Sigmoid colon (tissue), 7 donors: ENCODE measurements around the gene MAP3K21. TPM values are rescaled to one million over a fixed set of nuclear protein-coding genes. Genes with fewer than 3 reads are reported as not detected.

Experiments used
- DNase-seq: peaks from one replicate; pipeline ENCODE4 v3.0.0-alpha.2; 2019
- H3K27ac ChIP-seq, 4 donors: fragments of 200-600 bp; sonication (generic); one replicate each; pipeline ENCODE4 v1.5.1; 2016 to 2019; ENCODE audit warnings: mild to moderate bottlenecking in 1 of 4
- H3K27me3 ChIP-seq, 3 donors: fragments of 200-600 bp; sonication (generic); one replicate each; pipeline ENCODE4 v1.5.1; 2019; ENCODE audit warnings: mild to moderate bottlenecking in 1 of 3
- H3K36me3 ChIP-seq, 4 donors: fragments of 200-600 bp; sonication (generic); one replicate each; pipeline ENCODE4 v1.5.1; 2016 to 2019
- H3K4me1 ChIP-seq, 4 donors: fragments of 200-600 bp; sonication (generic); one replicate each; pipeline ENCODE4 v1.5.1; 2017 to 2019
- H3K4me3 ChIP-seq, 4 donors: fragments of 200-600 bp; sonication (generic); one replicate each; pipeline ENCODE4 v1.5.1; 2017 to 2019; ENCODE audit warnings: mild to moderate bottlenecking in 2 of 4, moderate library complexity in 1 of 4
- H3K9me3 ChIP-seq, 4 donors: fragments of 200-600 bp in 3 of 4; sonication (generic) in 3 of 4; one replicate each; pipeline versions ENCODE4 v1.5.1 to v1.6.1; 2013 to 2019
- CTCF ChIP-seq, 4 experiments: fragments of 450-650 bp in 3 of 4; fragments of 200-600 bp in 1 of 4; IDR thresholded peaks; one replicate each; pipeline ENCODE4 v1.5.1; 2016 to 2019; ENCODE audit warnings: antibody characterized with exemption in 4 of 4, mild to moderate bottlenecking in 3 of 4, moderate library complexity in 2 of 4
- EP300 ChIP-seq, 4 donors: sonication (generic); formaldehyde crosslinking; IDR thresholded peaks; one replicate each; pipeline ENCODE4 v1.6.1; 2017; ENCODE audit warnings: antibody characterized with exemption in 4 of 4
- POLR2A ChIP-seq, 2 donors: fragments of 450-650 bp; IDR thresholded peaks; one replicate each; pipeline ENCODE4 v1.6.1; 2016; ENCODE audit warnings: antibody characterized with exemption in 2 of 2, mild to moderate bottlenecking in 2 of 2, moderate library complexity in 2 of 2
- POLR2AphosphoS5 ChIP-seq, 4 donors: sonication (generic); formaldehyde crosslinking; IDR thresholded peaks; one replicate each; pipeline ENCODE4 v1.6.1; 2017; ENCODE audit warnings: antibody characterized with exemption in 4 of 4
- WGBS, 2 donors: extraction: QIAGEN DNeasy Blood & Tissue Kit; methylation state at CpG; one replicate each; pipeline ENCODE4 v1.1.7; 2013; 5-methylcytosine and 5-hydroxymethylcytosine counted together
- intact Hi-C: fragments of 100-400 bp; cut with DNase I; formaldehyde crosslinking; loops from one replicate; pipeline ENCODE4 v1.15.1; 2023
- polyA plus RNA-seq, 3 donors: library from polyadenylated mRNA; stranded (reverse); fragments of 200-250 nt; gene quantifications; one replicate each; pipeline ENCODE4 v1.2.3, GENCODE V29; 2013
- total RNA-seq, 4 donors: library from RNA; depleted of rRNA; stranded (reverse); fragments of >200 nt; gene quantifications; one replicate each; pipeline ENCODE4 v1.1.0, GENCODE V29; 2016
- donor health status: healthy with polysubstance abuse.
- donor health status: Bipolar disorder and iron deficiency.
- donor health status: healthy.

Gene MAP3K21
- total and polyA plus RNA-seq, 7 donors: 0.33 to 7.9 (median 0.81) TPM

- TF ChIP-seq POLR2A (IDR thresholded peaks at IDR 0.05) (no peak), POLR2AphosphoS5 (IDR thresholded peaks at IDR 0.05) (no peak), EP300 (IDR thresholded peaks at IDR 0.05) (no peak), CTCF (IDR thresholded peaks at IDR 0.05) (no peak)
- no peak overlapping the region for H3K27ac ChIP-seq
- H3K4me1 ChIP-seq: no peaks in the 10 kb centered on the region
- intact Hi-C loops: no loop called here
- H3K27me3 ChIP-seq: peaks cover 0 to 16% (median 0%) of the 10 kb centered on the region in 3 donors
- DNase-seq: no peak
- H3K4me3 ChIP-seq: no peak overlapping the region
- H3K36me3 ChIP-seq: no peaks in the 10 kb centered on the region
- no peaks in the 10 kb centered on the region for H3K9me3 ChIP-seq
- WGBS, 2 donors: 77% methylated on average over 5 of the region's 5 CpGs
Measured at GRCh38 chr1:233336554-233337456, 9.3 kb downstream of the MAP3K21 start.

- H3K36me3 ChIP-seq: no peaks in the 10 kb centered on the region
- H3K4me1 ChIP-seq: no peaks in the 10 kb centered on the region
- no peak for DNase-seq
- no peak overlapping the region for H3K4me3 ChIP-seq
- 15 to 70% methylated on average over 3 of the region's 3 CpGs for WGBS, 2 donors
- no peak for TF ChIP-seq POLR2AphosphoS5 (IDR thresholded peaks at IDR 0.05)
- H3K27me3 ChIP-seq: peaks cover 0 to 9% (median 0%) of the 10 kb centered on the region in 3 donors
- intact Hi-C loops: no loop called here
- H3K9me3 ChIP-seq: no peaks in the 10 kb centered on the region
- no peak overlapping the region for H3K27ac ChIP-seq
Measured at GRCh38 chr1:233337505-233337904, 10.0 kb downstream of the MAP3K21 start.

DNA sequence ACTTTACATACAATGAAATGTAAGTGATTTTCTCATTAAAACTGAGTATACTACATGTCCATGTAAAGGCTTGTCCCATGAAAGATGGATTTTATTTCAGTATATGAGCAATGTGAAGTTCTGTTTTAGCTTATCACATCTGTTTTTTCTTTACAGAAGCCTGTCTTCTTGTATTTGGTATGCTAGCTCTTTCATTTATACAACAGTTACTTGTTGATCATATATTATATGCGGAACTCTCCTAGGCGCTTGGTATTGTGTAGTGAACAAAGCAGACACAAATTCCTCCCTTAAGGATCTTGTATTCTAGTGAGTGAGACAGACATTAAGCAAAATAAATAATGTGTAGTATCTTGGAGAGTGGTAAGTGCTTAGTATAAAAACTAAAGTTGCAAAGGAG is 10.6 kb downstream of the MAP3K21 start:
- intact Hi-C loops: no loop called here
- no peaks in the 10 kb centered on the region for H3K9me3 ChIP-seq
- no peak for DNase-seq
- 74 to 89% methylated on average over 2 of the region's 2 CpGs for WGBS, 2 donors
- TF ChIP-seq CTCF (IDR thresholded peaks at IDR 0.05): no peak
- no peak for TF ChIP-seq POLR2AphosphoS5 (IDR thresholded peaks at IDR 0.05)
- TF ChIP-seq POLR2A (IDR thresholded peaks at IDR 0.05): no peak
- TF ChIP-seq EP300 (IDR thresholded peaks at IDR 0.05): no peak
- no peak overlapping the region for H3K4me3 ChIP-seq
- H3K27ac ChIP-seq: no peak overlapping the region
- H3K4me1 ChIP-seq: no peaks in the 10 kb centered on the region
- peaks cover 0 to 8% (median 0%) of the 10 kb centered on the region in 3 donors for H3K27me3 ChIP-seq
- H3K36me3 ChIP-seq: no peaks in the 10 kb centered on the region

DNA sequence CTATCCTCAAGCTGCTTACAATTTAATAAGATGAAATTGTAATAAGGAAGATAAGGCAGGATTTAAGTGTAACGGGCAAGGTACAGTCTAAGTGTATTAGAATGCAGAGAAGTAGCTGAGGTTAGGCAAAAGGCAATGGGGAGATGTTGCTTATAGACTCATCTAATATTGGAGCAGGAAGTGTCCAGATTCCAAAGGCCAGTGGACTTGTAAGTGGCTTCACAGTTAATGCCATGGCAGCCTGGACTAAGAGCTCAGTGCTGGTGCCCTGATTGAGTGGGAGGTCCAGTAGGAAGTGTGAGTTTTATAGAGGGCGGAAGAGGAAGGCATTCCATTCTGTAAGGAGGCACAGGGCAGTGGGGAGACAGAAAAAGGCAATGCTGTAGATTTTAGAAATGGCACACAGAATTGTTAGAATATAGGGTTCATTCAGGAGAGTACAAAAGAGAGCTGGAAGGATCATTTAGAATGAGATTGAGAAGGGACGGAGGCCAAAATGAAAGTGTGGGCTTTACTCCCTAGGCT is 12.6 kb downstream of the MAP3K21 start:
- H3K36me3 ChIP-seq: no peaks in the 10 kb centered on the region
- no peak overlapping the region for H3K27ac ChIP-seq
- H3K9me3 ChIP-seq: no peaks in the 10 kb centered on the region
- intact Hi-C loops: no loop called here
- no peak overlapping the region for H3K4me3 ChIP-seq
- TF ChIP-seq POLR2A (IDR thresholded peaks at IDR 0.05) (no peak), POLR2AphosphoS5 (IDR thresholded peaks at IDR 0.05) (no peak), EP300 (IDR thresholded peaks at IDR 0.05) (no peak), CTCF (IDR thresholded peaks at IDR 0.05) (no peak)
- DNase-seq: no peak
- peaks cover 0 to 8% (median 0%) of the 10 kb centered on the region in 3 donors for H3K27me3 ChIP-seq
- H3K4me1 ChIP-seq: no peaks in the 10 kb centered on the region
- WGBS, 2 donors: 73 to 94% methylated on average over 3 of the region's 3 CpGs

DNA sequence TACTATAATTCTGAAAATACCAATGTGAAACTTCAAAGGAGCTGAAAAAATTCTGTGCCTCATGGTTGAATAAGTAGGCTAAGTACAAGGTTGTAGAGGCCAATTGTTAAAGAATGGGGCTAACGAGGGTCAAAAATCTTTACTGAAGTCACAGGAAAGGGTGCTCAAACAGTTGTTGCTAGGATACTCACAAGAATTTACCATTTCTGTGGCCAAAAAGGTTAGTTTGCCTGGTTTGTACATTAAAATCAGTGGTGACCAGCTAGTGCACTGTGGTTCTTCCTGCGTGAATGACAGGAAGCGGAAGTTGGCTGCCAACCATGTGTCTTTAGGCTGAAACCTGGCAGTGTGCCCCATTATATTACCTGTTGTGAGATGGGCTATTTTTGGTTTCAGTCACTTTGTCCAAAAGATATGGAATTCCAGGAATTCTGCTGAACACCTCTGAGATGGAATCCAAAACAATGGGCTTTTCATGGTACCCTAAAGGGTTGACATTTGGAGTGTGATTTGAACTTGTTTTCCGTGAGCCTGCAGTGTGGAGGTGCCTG is 13.5 kb downstream of the MAP3K21 start:
- no peak for TF ChIP-seq POLR2A (IDR thresholded peaks at IDR 0.05)
- no peak for TF ChIP-seq POLR2AphosphoS5 (IDR thresholded peaks at IDR 0.05)
- TF ChIP-seq EP300 (IDR thresholded peaks at IDR 0.05): no peak
- TF ChIP-seq CTCF (IDR thresholded peaks at IDR 0.05): no peak
- Histone ChIP-seq H3K9me3 (no peaks in the 10 kb centered on the region), H3K27me3 (peaks cover 0 to 8% (median 0%) of the 10 kb centered on the region in 3 donors), H3K4me3 (no peak overlapping the region), H3K4me1 (no peaks in the 10 kb centered on the region), H3K27ac (no peak overlapping the region), H3K36me3 (no peaks in the 10 kb centered on the region)
- DNase-seq: no peak
- intact Hi-C loops: no loop called here
- 54 to 68% methylated on average over 4 of the region's 4 CpGs for WGBS, 2 donors
